Measurements from ENCODE around the gene STIL. TPM values are rescaled to one million over a fixed set of nuclear protein-coding genes. Genes with fewer than 3 reads are reported as not detected.

The STIL gene
- total and polyA plus RNA-seq, 3 donors from 2014 or later: 11.5 to 20.4 (median 12.0) TPM

- intact Hi-C loops (cut with DNase I; ENCODE audit: low total_unique reads): no loop called here
- H3K27me3 ChIP-seq: peaks cover 5% of the 10 kb centered on the region
- 57 to 60% methylated on average over 6 of the region's 6 CpGs for WGBS, 2 donors
These were observed 80.8 kb downstream of the STIL start for GRCh38 chr1:47233186-47233585.

DNA sequence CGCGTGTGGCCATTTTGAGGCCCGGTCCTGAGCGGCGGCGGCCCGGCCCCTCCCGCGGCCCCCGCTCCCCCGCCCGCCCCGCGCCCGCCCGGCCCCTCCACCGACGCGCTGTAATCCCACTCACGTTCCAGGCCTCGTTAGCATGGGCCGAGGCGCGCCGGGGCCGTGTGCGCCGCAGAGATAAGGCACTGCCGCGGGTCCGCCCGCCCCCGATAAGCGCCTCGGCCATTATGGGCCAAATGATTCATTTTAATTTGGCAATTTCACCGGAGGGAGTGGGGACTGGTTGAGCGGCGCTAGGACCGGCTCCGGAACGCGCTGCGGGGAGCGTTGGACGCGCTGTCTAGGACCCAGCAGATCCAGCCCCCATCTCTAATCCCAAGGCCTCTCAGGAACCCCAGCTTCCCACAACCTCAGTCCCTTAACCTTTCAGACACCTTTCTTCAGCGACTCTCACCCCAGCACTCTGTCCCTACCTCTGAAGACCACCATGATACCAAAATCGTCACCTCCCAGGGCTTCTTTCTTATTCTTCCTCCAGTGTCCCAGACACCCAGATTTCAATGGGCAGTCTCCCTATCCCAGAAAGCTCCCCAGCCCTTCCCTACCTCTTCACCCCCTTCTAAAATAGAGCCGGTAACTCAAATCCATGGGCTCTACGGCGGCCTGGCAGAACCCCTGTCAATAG lies 81.6 kb downstream of the STIL start, which contains the start of gene TAL1:
Gene TAL1, minus strand, starts transcription at position 39 of the 688 bp plus-strand sequence. CDS start 6,337 bp downstream, outside the sequence.
- intact Hi-C loops (cut with DNase I; ENCODE audit: low total_unique reads): no loop called here
- Histone ChIP-seq H3K27ac (peak within 1 kb of the TSS in 1 of 2 donors; percentile 66), H3K4me3 (peak within 1 kb of the TSS; percentile 29 to 50), H3K9me3 (no peaks in the 10 kb centered on the region), H3K27me3 (peaks cover 5% of the 10 kb centered on the region), H3K4me1 (peaks cover 8% of the 10 kb centered on the region), H3K36me3 (ENCODE audit: low read depth, missing control alignments) (no peaks in the 10 kb centered on the region)
- TF ChIP-seq, protein P1, sequence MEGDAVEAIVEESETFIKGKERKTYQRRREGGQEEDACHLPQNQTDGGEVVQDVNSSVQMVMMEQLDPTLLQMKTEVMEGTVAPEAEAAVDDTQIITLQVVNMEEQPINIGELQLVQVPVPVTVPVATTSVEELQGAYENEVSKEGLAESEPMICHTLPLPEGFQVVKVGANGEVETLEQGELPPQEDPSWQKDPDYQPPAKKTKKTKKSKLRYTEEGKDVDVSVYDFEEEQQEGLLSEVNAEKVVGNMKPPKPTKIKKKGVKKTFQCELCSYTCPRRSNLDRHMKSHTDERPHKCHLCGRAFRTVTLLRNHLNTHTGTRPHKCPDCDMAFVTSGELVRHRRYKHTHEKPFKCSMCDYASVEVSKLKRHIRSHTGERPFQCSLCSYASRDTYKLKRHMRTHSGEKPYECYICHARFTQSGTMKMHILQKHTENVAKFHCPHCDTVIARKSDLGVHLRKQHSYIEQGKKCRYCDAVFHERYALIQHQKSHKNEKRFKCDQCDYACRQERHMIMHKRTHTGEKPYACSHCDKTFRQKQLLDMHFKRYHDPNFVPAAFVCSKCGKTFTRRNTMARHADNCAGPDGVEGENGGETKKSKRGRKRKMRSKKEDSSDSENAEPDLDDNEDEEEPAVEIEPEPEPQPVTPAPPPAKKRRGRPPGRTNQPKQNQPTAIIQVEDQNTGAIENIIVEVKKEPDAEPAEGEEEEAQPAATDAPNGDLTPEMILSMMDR (IDR thresholded peaks at IDR 0.05): no peak
- no peak for TF ChIP-seq POLR2A (IDR thresholded peaks at IDR 0.05)
- no peak for DNase-seq
- WGBS, 2 donors: 7 to 10% methylated on average over 21 to 51 of the region's 51 CpGs

More at GRCh38 chr1:47233186-47233585, 80.8 kb downstream of the STIL start:
- Histone ChIP-seq H3K4me1 (peaks cover 8% of the 10 kb centered on the region), H3K9me3 (no peaks in the 10 kb centered on the region), H3K4me3 (no peak overlapping the region), H3K27ac (no peak overlapping the region), H3K36me3 (ENCODE audit: low read depth, missing control alignments) (no peaks in the 10 kb centered on the region)
- no peak for TF ChIP-seq POLR2A (IDR thresholded peaks at IDR 0.05)
- TF ChIP-seq, protein P1 (IDR thresholded peaks at IDR 0.05): no peak
- no peak for DNase-seq

DNA sequence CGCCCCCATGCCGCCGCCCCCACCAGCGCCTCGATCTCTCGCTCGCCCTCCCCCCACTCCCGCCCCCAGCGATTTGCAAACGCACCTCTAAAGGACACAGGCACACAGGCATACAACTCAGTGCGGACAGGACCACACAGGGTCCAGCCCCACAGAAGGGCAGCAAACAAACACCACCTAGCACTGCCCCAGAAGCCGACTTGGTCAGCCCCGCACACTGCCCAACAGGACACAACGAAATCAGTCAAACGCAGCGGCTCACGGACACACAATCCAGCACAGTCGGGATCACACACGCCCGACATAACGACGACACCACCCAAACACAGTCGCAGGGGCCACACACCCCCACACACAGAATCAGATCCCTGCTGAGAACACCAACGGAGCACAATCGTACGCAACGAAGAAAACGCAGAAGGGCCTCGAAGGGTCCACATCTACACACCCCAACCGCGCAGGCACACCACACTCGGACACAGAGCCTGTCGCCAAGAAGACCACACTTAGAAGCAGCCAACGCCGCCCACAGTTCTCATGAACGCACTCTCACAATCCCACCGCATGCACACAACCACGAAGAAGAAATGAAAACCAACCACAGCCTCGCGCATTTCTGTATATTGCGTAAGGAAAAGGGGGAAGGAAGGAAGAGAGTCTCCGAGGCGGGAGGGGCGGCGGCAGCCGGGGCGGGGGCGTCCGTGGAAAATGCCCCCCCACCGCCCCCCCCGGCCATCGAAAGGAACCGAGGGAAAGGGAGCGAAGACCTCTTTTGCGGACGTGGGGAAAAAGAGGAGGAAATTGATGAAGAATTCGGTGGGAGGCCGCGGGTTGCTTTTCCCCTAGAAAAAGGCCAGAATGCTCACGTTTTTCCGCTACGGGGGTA lies 82.4 kb downstream of the STIL start:
- intact Hi-C loops (cut with DNase I; ENCODE audit: low total_unique reads): no loop called here
- Histone ChIP-seq H3K27ac (peak overlapping the region in 1 of 2 donors; percentile 66), H3K9me3 (no peaks in the 10 kb centered on the region), H3K4me3 (peak overlapping the region; percentile 29 to 50), H3K4me1 (peaks cover 8% of the 10 kb centered on the region), H3K36me3 (ENCODE audit: low read depth, missing control alignments) (no peaks in the 10 kb centered on the region), H3K27me3 (peaks cover 5% of the 10 kb centered on the region)
- DNase-seq: peak; percentile 34
- TF ChIP-seq, protein P1 (IDR thresholded peaks at IDR 0.05): no peak
- TF ChIP-seq POLR2A (IDR thresholded peaks at IDR 0.05): no peak
- WGBS, 2 donors: 3 to 5% methylated on average over 35 to 62 of the region's 62 CpGs

- peaks cover 5% of the 10 kb centered on the region for H3K27me3 ChIP-seq
- 7 to 11% methylated on average over 18 to 30 of the region's 44 CpGs for WGBS, 2 donors
- no peak for DNase-seq
- H3K4me3 ChIP-seq: peak overlapping the region; percentile 29 to 50
- no peaks in the 10 kb centered on the region for H3K36me3 ChIP-seq (ENCODE audit: low read depth, missing control alignments)
- H3K9me3 ChIP-seq: no peaks in the 10 kb centered on the region
- TF ChIP-seq POLR2A (IDR thresholded peaks at IDR 0.05): no peak
- TF ChIP-seq, protein P1 (IDR thresholded peaks at IDR 0.05): no peak
- peaks cover 11% of the 10 kb centered on the region for H3K4me1 ChIP-seq
- H3K27ac ChIP-seq: peak overlapping the region in 1 of 2 donors; percentile 44
- intact Hi-C loops (cut with DNase I; ENCODE audit: low total_unique reads): no loop called here
These were observed 83.2 kb downstream of the STIL start for GRCh38 chr1:47230692-47231300.
